DMS 273 treated with DMSO at 0.1 percent for 48 hours (cell line): ENCODE results near the gene TCEAL3.
"Not testable (repeated sequence)": the region's sequence is repeated elsewhere in the genome, so short reads cannot be mapped to it uniquely, and the experiment has no call there.

ENCODE experiments used
- DNase-seq: peaks from one replicate; lab custom pipeline; 2025; lab: John Stamatoyannopoulos, UW

Gene TCEAL3

GRCh38 chrX:103626855-103627254 lies 19.1 kb downstream of the TCEAL3 start:
- DNase-seq, result no peak

GRCh38 chrX:103628386-103629317 lies 20.9 kb downstream of the TCEAL3 start, which contains the start of gene TCEAL1:
TCEAL1 (plus strand) TSS chrX:103628975; CDS start chrX:103629917, 942 bp downstream.
- no peak for DNase-seq

GRCh38 chrX:103629318-103630170 lies 21.8 kb downstream of the TCEAL3 start:
- DNase-seq, result no peak

- no peak for DNase-seq
Measured at GRCh38 chrX:103630171-103630511, 22.4 kb downstream of the TCEAL3 start.

- DNase-seq, result no peak
Measured at GRCh38 chrX:103631145-103631544, 23.4 kb downstream of the TCEAL3 start.

GRCh38 chrX:103635436-103635835 lies 27.7 kb downstream of the TCEAL3 start:
- DNase-seq, result no peak

- DNase-seq, result no peak
Measured at GRCh38 chrX:103637604-103638338, 30.0 kb downstream of the TCEAL3 start.

GRCh38 chrX:103638479-103639346 lies 30.9 kb downstream of the TCEAL3 start:
- not testable (repeated sequence) for DNase-seq

- no peak for DNase-seq
Measured at GRCh38 chrX:103640401-103641155, 32.8 kb downstream of the TCEAL3 start.

- no peak for DNase-seq
Measured at GRCh38 chrX:103644125-103644524, 36.4 kb downstream of the TCEAL3 start.

- DNase-seq, result no peak
Measured at GRCh38 chrX:103647630-103648029, 39.9 kb downstream of the TCEAL3 start.

GRCh38 chrX:103651151-103651773 lies 43.5 kb downstream of the TCEAL3 start:
- DNase-seq, result no peak

- DNase-seq, result not testable (repeated sequence)
Measured at GRCh38 chrX:103655230-103656000, 47.7 kb downstream of the TCEAL3 start.

- DNase-seq, result no peak
Measured at GRCh38 chrX:103656617-103657016, 48.9 kb downstream of the TCEAL3 start.

GRCh38 chrX:103657066-103657465 lies 49.3 kb downstream of the TCEAL3 start:
- not testable (repeated sequence) for DNase-seq

GRCh38 chrX:103658681-103659433 lies 51.1 kb downstream of the TCEAL3 start:
- no peak for DNase-seq

- DNase-seq, result not testable (repeated sequence)
Measured at GRCh38 chrX:103659460-103659859, 51.7 kb downstream of the TCEAL3 start.
